HuH-7.5 (cell line): ENCODE data around the gene SORCS3.
A peak's percentile ranks its signal among the peaks of the same experiment; 100 is the strongest.

ENCODE experiments used
- DNase-seq: peaks from one replicate; pipeline ENCODE4 v3.0.0; 2011; ENCODE audit warnings: low spot score

SORCS3 gene

GRCh38 chr10:104920476-104920875, 279.4 kb downstream of the SORCS3 start:
- DNase-seq = no peak

- no peak for DNase-seq
These were observed 280.7 kb downstream of the SORCS3 start for GRCh38 chr10:104921763-104922162.

- DNase-seq = no peak
These were observed 281.7 kb downstream of the SORCS3 start for GRCh38 chr10:104922810-104923209.

GRCh38 chr10:104923501-104923900, 282.4 kb downstream of the SORCS3 start:
- DNase-seq = no peak

GRCh38 chr10:104924101-104924795, 283.2 kb downstream of the SORCS3 start:
- DNase-seq = no peak

- peak; percentile 13 for DNase-seq
These were observed 284.3 kb downstream of the SORCS3 start for GRCh38 chr10:104925232-104925851.

GRCh38 chr10:104928734-104929133, 287.6 kb downstream of the SORCS3 start:
- no peak for DNase-seq

GRCh38 chr10:104931612-104932134, 290.6 kb downstream of the SORCS3 start:
- no peak for DNase-seq

GRCh38 chr10:104935656-104936055, 294.6 kb downstream of the SORCS3 start:
- no peak for DNase-seq

GRCh38 chr10:104937567-104937966, 296.5 kb downstream of the SORCS3 start:
- no peak for DNase-seq

GRCh38 chr10:104938031-104938430, 296.9 kb downstream of the SORCS3 start:
- no peak for DNase-seq

GRCh38 chr10:104941662-104942061, 300.6 kb downstream of the SORCS3 start:
- DNase-seq = no peak

- no peak for DNase-seq
These were observed 306.2 kb downstream of the SORCS3 start for GRCh38 chr10:104947314-104947713.

GRCh38 chr10:104957178-104957841, 316.2 kb downstream of the SORCS3 start:
- no peak for DNase-seq

GRCh38 chr10:104966563-104967297, 325.6 kb downstream of the SORCS3 start:
- DNase-seq = no peak

GRCh38 chr10:104980368-104980767, 339.3 kb downstream of the SORCS3 start:
- no peak for DNase-seq

- no peak for DNase-seq
These were observed 340.9 kb downstream of the SORCS3 start for GRCh38 chr10:104981995-104982394.

- DNase-seq = no peak
These were observed 347.6 kb downstream of the SORCS3 start for GRCh38 chr10:104988686-104989085.

- no peak for DNase-seq
These were observed 348.8 kb downstream of the SORCS3 start for GRCh38 chr10:104989880-104990279.

- DNase-seq = no peak
These were observed 352.0 kb downstream of the SORCS3 start for GRCh38 chr10:104993085-104993484.

- no peak for DNase-seq
These were observed 360.2 kb downstream of the SORCS3 start for GRCh38 chr10:105001269-105001668.

GRCh38 chr10:105010411-105011121, 369.5 kb downstream of the SORCS3 start:
- no peak for DNase-seq
